ENCODE data around the gene KRTAP19-3. TPM values are rescaled to one million over a fixed set of nuclear protein-coding genes. Genes with fewer than 3 reads are reported as not detected.

Gene KRTAP19-3
- total RNA-seq, 1 experiment from 2014 or later = not detected

DNA sequence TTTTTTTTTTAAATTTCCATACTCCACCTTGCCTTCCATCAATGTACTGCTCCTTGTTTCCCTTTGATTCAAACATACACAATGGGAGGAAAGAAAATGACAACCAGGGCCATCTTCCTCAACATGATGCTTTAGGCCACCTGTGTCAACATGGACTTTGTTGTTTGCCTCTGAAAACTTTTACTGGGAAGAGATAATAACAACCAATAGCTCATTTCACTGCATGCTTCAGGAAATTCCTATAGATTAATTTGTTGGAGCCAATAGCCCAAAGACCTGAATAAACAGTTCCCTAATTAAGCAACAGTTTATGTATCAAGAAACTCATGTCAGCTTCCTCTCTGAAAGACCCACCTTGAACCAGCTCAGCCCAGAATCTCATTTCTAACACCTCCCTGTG, 48.6 kb downstream of the KRTAP19-3 start:
- Histone ChIP-seq H3K9me2 (replicated peaks; ENCODE audit: low read length) (no peaks in the 10 kb centered on the region), H3K4me1 (ENCODE audit: insufficient read depth, low read length) (no peaks in the 10 kb centered on the region), H3K4me2 (ENCODE audit: low read length) (no peak overlapping the region), H3K27me3 (ENCODE audit: low read length) (peaks cover 28% of the 10 kb centered on the region), H3K9me3 (ENCODE audit: low read length) (no peaks in the 10 kb centered on the region), H3K9ac (ENCODE audit: low read length) (no peak overlapping the region), H3K4me3 (ENCODE audit: low read length) (no peak overlapping the region), H3F3A (ENCODE audit: low read length, unreplicated experiment) (no peaks in the 10 kb centered on the region), H2AFZ (ENCODE audit: low read length) (no peak overlapping the region), H3K27ac (ENCODE audit: low read length) (no peak overlapping the region), H4K20me1 (ENCODE audit: low read length) (no peaks in the 10 kb centered on the region), H3K36me3 (ENCODE audit: low read depth, low read length) (no peaks in the 10 kb centered on the region), H3K79me2 (ENCODE audit: low read length) (no peaks in the 10 kb centered on the region)
- BruUV-seq (replicated peaks) = no TSS peak
- ChIA-PET CTCF (no interaction called here), POLR2A (ENCODE audit: unreplicated experiment) (no interaction called here)
- no peak for DNase-seq
- ATAC-seq = no peak
- TF ChIP-seq EZH2phosphoT487 (IDR thresholded peaks at IDR 0.05; ENCODE audit: borderline replicate concordance, low read length) (no peak), EZH2 (IDR thresholded peaks at IDR 0.05; ENCODE audit: low read length, unreplicated experiment) (no peak)
- TF ChIP-seq, protein P1, sequence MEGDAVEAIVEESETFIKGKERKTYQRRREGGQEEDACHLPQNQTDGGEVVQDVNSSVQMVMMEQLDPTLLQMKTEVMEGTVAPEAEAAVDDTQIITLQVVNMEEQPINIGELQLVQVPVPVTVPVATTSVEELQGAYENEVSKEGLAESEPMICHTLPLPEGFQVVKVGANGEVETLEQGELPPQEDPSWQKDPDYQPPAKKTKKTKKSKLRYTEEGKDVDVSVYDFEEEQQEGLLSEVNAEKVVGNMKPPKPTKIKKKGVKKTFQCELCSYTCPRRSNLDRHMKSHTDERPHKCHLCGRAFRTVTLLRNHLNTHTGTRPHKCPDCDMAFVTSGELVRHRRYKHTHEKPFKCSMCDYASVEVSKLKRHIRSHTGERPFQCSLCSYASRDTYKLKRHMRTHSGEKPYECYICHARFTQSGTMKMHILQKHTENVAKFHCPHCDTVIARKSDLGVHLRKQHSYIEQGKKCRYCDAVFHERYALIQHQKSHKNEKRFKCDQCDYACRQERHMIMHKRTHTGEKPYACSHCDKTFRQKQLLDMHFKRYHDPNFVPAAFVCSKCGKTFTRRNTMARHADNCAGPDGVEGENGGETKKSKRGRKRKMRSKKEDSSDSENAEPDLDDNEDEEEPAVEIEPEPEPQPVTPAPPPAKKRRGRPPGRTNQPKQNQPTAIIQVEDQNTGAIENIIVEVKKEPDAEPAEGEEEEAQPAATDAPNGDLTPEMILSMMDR (conservative IDR thresholded peaks at IDR 0.05; ENCODE audit: low read depth, low read length) = no peak
- intact Hi-C loops (cut with micrococcal nuclease) = no loop called here

Other genes starting within 250 kb of the KRTAP19-3 start
- gene KRTAP24-1, start 209.1 kb downstream of the KRTAP19-3 start, total RNA-seq (2014; rRNA removed) = not detected in 2 replicates
- gene KRTAP25-1, start 202.5 kb downstream of the KRTAP19-3 start, total RNA-seq (2014; rRNA removed) = not detected in 2 replicates
- gene KRTAP26-1, start 171.7 kb downstream of the KRTAP19-3 start, total RNA-seq (2014; rRNA removed) = not detected in 2 replicates
- gene KRTAP27-1, start 154.3 kb downstream of the KRTAP19-3 start, total RNA-seq (2014; rRNA removed) = not detected in 2 replicates
- gene KRTAP23-1, start 143.4 kb downstream of the KRTAP19-3 start, total RNA-seq (2014; rRNA removed) = not detected in 2 replicates
- not detected in 2 replicates for gene KRTAP13-2, start 119.7 kb downstream of the KRTAP19-3 start, total RNA-seq (2014; rRNA removed)
- gene KRTAP13-1, start 96.0 kb downstream of the KRTAP19-3 start, total RNA-seq (2014; rRNA removed) = not detected in 2 replicates
- gene KRTAP13-3, start 66.1 kb downstream of the KRTAP19-3 start, total RNA-seq (2014; rRNA removed) = not detected in 2 replicates
- gene KRTAP13-4, start 61.8 kb downstream of the KRTAP19-3 start, total RNA-seq (2014; rRNA removed) = not detected in 2 replicates
- gene KRTAP15-1, start 51.7 kb downstream of the KRTAP19-3 start, total RNA-seq (2014; rRNA removed) = not detected in 2 replicates
- not detected in 2 replicates for gene KRTAP19-1, start 11.6 kb downstream of the KRTAP19-3 start, total RNA-seq (2014; rRNA removed)
- not detected in 2 replicates for gene KRTAP19-2, start 4.6 kb downstream of the KRTAP19-3 start, total RNA-seq (2014; rRNA removed)
- gene KRTAP19-4, start 5.2 kb upstream of the KRTAP19-3 start, total RNA-seq (2014; rRNA removed) = not detected in 2 replicates
- not detected in 2 replicates for gene KRTAP19-5, start 10.1 kb upstream of the KRTAP19-3 start, total RNA-seq (2014; rRNA removed)
- not detected in 2 replicates for gene KRTAP19-6, start 49.9 kb upstream of the KRTAP19-3 start, total RNA-seq (2014; rRNA removed)
- not detected in 2 replicates for gene KRTAP19-7, start 69.3 kb upstream of the KRTAP19-3 start, total RNA-seq (2014; rRNA removed)
- not detected in 2 replicates for gene KRTAP22-2, start 98.4 kb upstream of the KRTAP19-3 start, total RNA-seq (2014; rRNA removed)
- gene KRTAP6-3, start 100.4 kb upstream of the KRTAP19-3 start, total RNA-seq (2014; rRNA removed) = not detected in 2 replicates
- not detected in 2 replicates for gene KRTAP6-2, start 106.9 kb upstream of the KRTAP19-3 start, total RNA-seq (2014; rRNA removed)
- not detected in 2 replicates for gene KRTAP22-1, start 109.1 kb upstream of the KRTAP19-3 start, total RNA-seq (2014; rRNA removed)
- gene KRTAP6-1, start 121.9 kb upstream of the KRTAP19-3 start, total RNA-seq (2014; rRNA removed) = not detected in 2 replicates
- gene KRTAP20-1, start 124.4 kb upstream of the KRTAP19-3 start, total RNA-seq (2014; rRNA removed) = not detected in 2 replicates
- not detected in 2 replicates for gene KRTAP20-4, start 128.6 kb upstream of the KRTAP19-3 start, total RNA-seq (2014; rRNA removed)
- 0.51 TPM in 1 of 2 replicates, not detected in the other for gene KRTAP20-2, start 143.2 kb upstream of the KRTAP19-3 start, total RNA-seq (2014; rRNA removed)
- gene KRTAP20-3, start 150.9 kb upstream of the KRTAP19-3 start, total RNA-seq (2014; rRNA removed) = not detected in 2 replicates
- gene KRTAP21-3, start 226.8 kb upstream of the KRTAP19-3 start, total RNA-seq (2014; rRNA removed) = not detected in 2 replicates